K562 (cell line): ENCODE measurements around the gene CELF4. TPM values are rescaled to one million over a fixed set of nuclear protein-coding genes. Genes with fewer than 3 reads are reported as not detected.

ENCODE experiments used
- ATAC-seq: fragments of 200-7000 bp; cut with Tn5 transposase; 3 replicates; pipeline ENCODE4 v1.9.1; 2020; ENCODE audit warnings: moderate library complexity
- BruUV-seq: library from RNA; stranded (reverse); fragments of 400-500 nt; replicated peaks from 2 replicates; lab custom pipeline; 2021; lab: Mats Ljungman, UMichigan
- CTCF ChIA-PET: fragments of 300-600 bp; formaldehyde crosslinking; extraction: SDS; loops from one replicate; lab custom pipeline; 2021; ENCODE audit warnings: low intra/inter-chr PET ratio; lab: Yijun Ruan, JAX
- POLR2A ChIA-PET: fragments of 300-600, 350-650 bp; sonication (Branson Sonifier 250); formaldehyde crosslinking; extraction: SDS; loops from one replicate; lab custom pipeline; 2021; ENCODE audit warnings: antibody characterized with exemption, inconsistent platforms; lab: Yijun Ruan, JAX
- DNase-seq, 4 experiments: peaks; one replicate each; pipeline versions ENCODE4 v3.0.0 to v3.0.0-alpha.2; 2011 to 2018; ENCODE audit warnings: low spot score in 3 of 4, mixed read lengths in 3 of 4; ENCODE audit errors: extremely low read depth in 1 of 4
- FAIRE-seq: peaks from 2 replicates; lab custom pipeline; 2011; peaks lifted over from hg19 to GRCh38; lab: Jason Lieb, UNC
- H2AFZ ChIP-seq: 2 replicates; pipeline ENCODE4 v1.6.0; 2011; ENCODE audit warnings: low read depth, low read length, control low read depth, inconsistent platforms
- H3K27ac ChIP-seq: fragments of 200-600 bp; 3 replicates; pipeline ENCODE4 v1.8.0; 2011; ENCODE audit warnings: low read depth, mild to moderate bottlenecking, control low read depth, inconsistent platforms, low read length, moderate library complexity, mixed read lengths; ENCODE audit errors: extremely low read depth
- H3K27me3 ChIP-seq, 2 experiments: fragments of 300-600 bp in 1 of 2; 2 replicates in 1 of 2; 3 replicates in 1 of 2; pipeline versions ENCODE4 v1.6.0 to v1.8.0; 2011; ENCODE audit warnings: inconsistent platforms in 2 of 2, low read length in 2 of 2, mild to moderate bottlenecking in 1 of 2, mixed read lengths in 1 of 2, moderate library complexity in 1 of 2; ENCODE audit not compliant: control insufficient read depth in 2 of 2, insufficient read depth in 2 of 2
- H3K36me3 ChIP-seq: fragments of 300-600 bp; 3 replicates; pipeline ENCODE4 v1.8.0; 2011; ENCODE audit warnings: mild to moderate bottlenecking, low read length, inconsistent platforms; ENCODE audit not compliant: control insufficient read depth, insufficient read depth
- H3K4me1 ChIP-seq, 2 experiments: fragments of 200-600 bp in 1 of 2; replicated peaks in 1 of 2; 2 replicates in 1 of 2; 3 replicates in 1 of 2; pipeline versions ENCODE4 v1.5.1 to v1.8.0; 2011; ENCODE audit warnings: inconsistent platforms in 2 of 2, low read length in 2 of 2, mild to moderate bottlenecking in 1 of 2, mixed read lengths in 1 of 2, moderate library complexity in 1 of 2; ENCODE audit not compliant: control insufficient read depth in 2 of 2, insufficient read depth in 2 of 2
- H3K4me2 ChIP-seq: 2 replicates; pipeline ENCODE4 v1.6.1; 2011; ENCODE audit warnings: low read length, control low read depth, inconsistent platforms, mixed read lengths; ENCODE audit not compliant: insufficient read depth
- H3K4me3 ChIP-seq: fragments of 200-600 bp; sonication (generic), shearing (Covaris generic); 2 replicates; pipeline ENCODE4 v1.5.1; 2016; ENCODE audit warnings: control low read depth, inconsistent platforms
- H3K79me2 ChIP-seq: fragments of 200-600 bp; 3 replicates; pipeline ENCODE4 v1.8.0; 2011; ENCODE audit warnings: low read length, inconsistent platforms; ENCODE audit not compliant: control insufficient read depth, insufficient read depth
- H3K9ac ChIP-seq, 2 experiments: 2 replicates each; pipeline versions ENCODE4 v1.6.0 to v1.6.1; 2011; ENCODE audit warnings: low read depth in 2 of 2, low read length in 2 of 2, control low read depth in 1 of 2, inconsistent platforms in 1 of 2, mild to moderate bottlenecking in 1 of 2, mixed read lengths in 1 of 2; ENCODE audit not compliant: insufficient read depth in 1 of 2
- H3K9me1 ChIP-seq: one replicate; pipeline ENCODE4 v1.6.0; 2011; ENCODE audit warnings: inconsistent platforms, mild to moderate bottlenecking, low read length, moderate library complexity; ENCODE audit not compliant: control insufficient read depth, insufficient read depth
- H3K9me3 ChIP-seq: replicated peaks from 2 replicates; pipeline ENCODE4 v1.5.1; 2011; ENCODE audit warnings: low read depth, low read length, inconsistent platforms; ENCODE audit not compliant: control insufficient read depth, insufficient read depth
- H4K20me1 ChIP-seq: replicated peaks from 2 replicates; pipeline ENCODE4 v1.6.1; 2011; ENCODE audit warnings: low read length, inconsistent platforms, mixed read lengths; ENCODE audit not compliant: control insufficient read depth, insufficient read depth
- CTCF ChIP-seq, 3 experiments: IDR thresholded peaks in 2 of 3; conservative IDR thresholded peaks in 1 of 3; 2 replicates each; pipeline ENCODE4 v1.5.1; 2011 to 2012; ENCODE audit warnings: low read length in 3 of 3, mild to moderate bottlenecking in 3 of 3, control low read depth in 2 of 3, improper control_type of control experiment in 1 of 3, inconsistent platforms in 1 of 3, low read depth in 1 of 3, mixed read lengths in 1 of 3, moderate library complexity in 1 of 3; ENCODE audit not compliant: insufficient read depth in 2 of 3
- DIDO1 ChIP-seq: fragments of 450-650 bp; IDR thresholded peaks from 2 replicates; pipeline ENCODE4 v1.6.1; 2016; ENCODE audit warnings: low read depth, missing biosample characterization, missing genetic modification characterization
- WGBS: fragments of 100-300 bp; shearing (Covaris generic); methylation state at CpG from one replicate; pipeline ENCODE4 v1.1.6; 2016; ENCODE audit warnings: low coverage, mixed read lengths; ENCODE audit not compliant: insufficient coverage; ENCODE audit errors: missing lambda C conversion rate; 5-methylcytosine and 5-hydroxymethylcytosine counted together
- in situ Hi-C: fragments of 300-500 bp; cut with MboI; formaldehyde crosslinking; loops from 4 replicates; pipeline ENCODE4 v1.15.0; 2018; ENCODE audit warnings: inconsistent platforms, mixed read lengths
- intact Hi-C: fragments of 100-400 bp; cut with micrococcal nuclease; formaldehyde crosslinking; loops from 2 replicates; pipeline ENCODE4 v1.14.2; 2022
- polyA plus RNA-seq, 8 experiments: library from polyadenylated mRNA; depleted of rRNA in 4 of 8; stranded (reverse) in 5 of 8; unstranded in 3 of 8; fragments of >200 nt; fragmentation: Nextera tagmentation in 2 of 8; fragmentation: Illumina TruSeq in 1 of 8; extraction: Ambion mirVana in 2 of 8; extraction: Trizol in 1 of 8; gene quantifications; 2 replicates each; pipeline versions ENCODE4 v1.2.1 to v1.2.3, GENCODE V29; 2011 to 2014; ENCODE audit warnings: inconsistent platforms in 1 of 8, missing spikeins in 1 of 8
- total RNA-seq, 7 experiments: library from RNA; depleted of rRNA in 6 of 7; stranded (reverse); fragments of >200 nt in 6 of 7; fragmentation: Illumina TruSeq in 2 of 7; extraction: Trizol in 2 of 7; gene quantifications; 2 replicates each; pipeline versions ENCODE4 v1.2.1 to v1.2.3, GENCODE V29; 2011 to 2021; ENCODE audit warnings: low replicate concordance in 1 of 7

Gene CELF4
- total and polyA plus RNA-seq, 9 of the 15 experiments (the other 6 are each of a cell fraction or from before 2014, with no cell fraction given): 0.04 to 0.24 (median 0.07) TPM; not detected in 3

- intact Hi-C loops (no loop called here), in situ Hi-C loops (no loop called here)
- 0% methylated on average over 10 of the region's 10 CpGs for WGBS
- BruUV-seq: no TSS peak
- H2AFZ ChIP-seq: no peak overlapping the region
- H3K9me1 ChIP-seq: no peaks in the 10 kb centered on the region
- H3K9ac ChIP-seq: no peak overlapping the region
- no peak overlapping the region for H3K27ac ChIP-seq
- no peaks in the 10 kb centered on the region for H3K9me3 ChIP-seq
- H4K20me1 ChIP-seq: peaks cover 2% of the 10 kb centered on the region; the same call in 1 of the 2 replicates
- no peak overlapping the region for H3K4me3 ChIP-seq
- peak; percentile 50 for ATAC-seq
- CTCF ChIA-PET: no interaction called here
- H3K36me3 ChIP-seq: no peaks in the 10 kb centered on the region
- peaks cover 0 to 4% of the 10 kb centered on the region in 2 experiments; a peak in 1 of 5 replicates for H3K4me1 ChIP-seq
- POLR2A ChIA-PET: interaction anchor here (0.6 kb wide), 1 partner anchor 194 kb away, joined by 3 read pairs; no protein-coding TSS in a partner anchor
- TF ChIP-seq DIDO1 (tag): no peak
- peak in 2 of 3 experiments; percentile 14 to 52; a peak in 3 of 6 replicates for TF ChIP-seq CTCF (IDR thresholded peaks at IDR 0.05 in 2 of 3, conservative IDR thresholded peaks at IDR 0.05 in 1 of 3; ENCODE audit: insufficient read depth in 2 of 3, low read depth in 1 of 3, low read length in 3 of 3)
- H3K27me3 ChIP-seq: peaks cover 8 to 16% of the 10 kb centered on the region in 2 experiments; a peak in 3 of 5 replicates
- H3K4me2 ChIP-seq: no peak overlapping the region
- no peak for FAIRE-seq
- H3K79me2 ChIP-seq: no peaks in the 10 kb centered on the region
- DNase-seq: no peak
Measured at GRCh38 chr18:37247497-37248161, 318.0 kb downstream of the CELF4 start.
